OCI-LY7 (cell line): ENCODE measurements around the gene FAM83B.

Source experiments
- EZH2phosphoT487 ChIP-seq: fragments of 200-600 bp; sonication (generic); IDR thresholded peaks from 2 replicates; pipeline ENCODE4 v1.6.1; 2018; ENCODE audit warnings: low read depth, borderline replicate concordance, mild to moderate bottlenecking, mixed run types, antibody characterized with exemption, low read length, moderate library complexity, mixed read lengths
- TF ChIP-seq, protein P1 (sequence below): fragments of 200-600 bp; sonication (generic); conservative IDR thresholded peaks from 2 replicates; pipeline ENCODE4 v1.5.1; 2014; ENCODE audit warnings: mild to moderate bottlenecking, antibody characterized with exemption, low read length, moderate library complexity, mixed read lengths

DNA sequence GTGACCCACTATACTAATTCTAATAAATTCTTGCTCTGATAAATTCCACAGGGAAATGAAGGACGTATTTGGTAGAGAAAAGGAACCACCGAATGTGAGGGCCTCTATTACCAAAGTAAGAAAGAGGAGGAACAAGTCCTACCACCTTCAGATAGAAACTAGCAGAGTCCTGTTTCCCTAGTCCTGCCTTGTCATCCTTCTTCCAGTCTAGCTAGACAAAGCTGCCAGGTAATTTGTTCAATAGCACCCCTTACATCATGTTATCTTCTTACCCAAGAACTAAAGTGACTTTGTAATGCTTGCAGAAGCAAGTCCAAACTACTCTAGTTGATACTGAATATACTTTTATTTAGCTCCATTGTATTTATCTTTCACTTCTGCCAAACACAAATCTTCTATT, 29.3 kb upstream of the FAM83B start:
- TF ChIP-seq, protein P1, sequence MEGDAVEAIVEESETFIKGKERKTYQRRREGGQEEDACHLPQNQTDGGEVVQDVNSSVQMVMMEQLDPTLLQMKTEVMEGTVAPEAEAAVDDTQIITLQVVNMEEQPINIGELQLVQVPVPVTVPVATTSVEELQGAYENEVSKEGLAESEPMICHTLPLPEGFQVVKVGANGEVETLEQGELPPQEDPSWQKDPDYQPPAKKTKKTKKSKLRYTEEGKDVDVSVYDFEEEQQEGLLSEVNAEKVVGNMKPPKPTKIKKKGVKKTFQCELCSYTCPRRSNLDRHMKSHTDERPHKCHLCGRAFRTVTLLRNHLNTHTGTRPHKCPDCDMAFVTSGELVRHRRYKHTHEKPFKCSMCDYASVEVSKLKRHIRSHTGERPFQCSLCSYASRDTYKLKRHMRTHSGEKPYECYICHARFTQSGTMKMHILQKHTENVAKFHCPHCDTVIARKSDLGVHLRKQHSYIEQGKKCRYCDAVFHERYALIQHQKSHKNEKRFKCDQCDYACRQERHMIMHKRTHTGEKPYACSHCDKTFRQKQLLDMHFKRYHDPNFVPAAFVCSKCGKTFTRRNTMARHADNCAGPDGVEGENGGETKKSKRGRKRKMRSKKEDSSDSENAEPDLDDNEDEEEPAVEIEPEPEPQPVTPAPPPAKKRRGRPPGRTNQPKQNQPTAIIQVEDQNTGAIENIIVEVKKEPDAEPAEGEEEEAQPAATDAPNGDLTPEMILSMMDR = no peak
- no peak for TF ChIP-seq EZH2phosphoT487
